Activated naive CD4-positive, alpha-beta T cell (primary cell): ENCODE data around the gene IGFL4.

Source experiments
- DNase-seq, 4 experiments: peaks; one replicate each; lab custom pipeline; 2025; lab: John Stamatoyannopoulos, UW

The IGFL4 gene

GRCh38 chr19:46063201-46063600, 22.4 kb upstream of the IGFL4 start:
- DNase-seq, result no peak

GRCh38 chr19:46060012-46060411, 19.2 kb upstream of the IGFL4 start:
- DNase-seq, result no peak

GRCh38 chr19:46058778-46059177, 18.0 kb upstream of the IGFL4 start:
- no peak for DNase-seq

GRCh38 chr19:46056536-46056935, 15.7 kb upstream of the IGFL4 start:
- DNase-seq, result no peak

- DNase-seq, result no peak
These were observed 12.1 kb upstream of the IGFL4 start for GRCh38 chr19:46052896-46053295.

GRCh38 chr19:46049597-46049996, 8.8 kb upstream of the IGFL4 start:
- DNase-seq, result no peak

- no peak for DNase-seq
These were observed 2.7 kb upstream of the IGFL4 start for GRCh38 chr19:46043519-46043918.

- DNase-seq, result no peak
These were observed 1.6 kb upstream of the IGFL4 start for GRCh38 chr19:46042252-46042883.

- DNase-seq, result no peak
These were observed 677 bp downstream of the IGFL4 start for GRCh38 chr19:46040125-46040524.

GRCh38 chr19:46036744-46037128, 4.1 kb downstream of the IGFL4 start:
- DNase-seq, result no peak

GRCh38 chr19:46035986-46036743, 4.6 kb downstream of the IGFL4 start:
- DNase-seq, result no peak

- DNase-seq, result no peak
These were observed 5.3 kb downstream of the IGFL4 start for GRCh38 chr19:46035546-46035945.

- DNase-seq, result no peak
These were observed 7.4 kb downstream of the IGFL4 start for GRCh38 chr19:46033401-46033800.

GRCh38 chr19:46032597-46033025, 8.2 kb downstream of the IGFL4 start:
- DNase-seq, result no peak

- no peak for DNase-seq
These were observed 8.8 kb downstream of the IGFL4 start for GRCh38 chr19:46031781-46032596.

GRCh38 chr19:46030812-46031550, 9.8 kb downstream of the IGFL4 start:
- no peak for DNase-seq

GRCh38 chr19:46025835-46026234, 15.0 kb downstream of the IGFL4 start:
- DNase-seq, result no peak

GRCh38 chr19:46023311-46023779, 17.5 kb downstream of the IGFL4 start:
- DNase-seq, result no peak

- no peak for DNase-seq
These were observed 18.1 kb downstream of the IGFL4 start, which contains the start of gene PGLYRP1 for GRCh38 chr19:46022431-46023310. Gene PGLYRP1, minus strand, starts transcription at chr19:46023053. Its CDS starts 32 bp downstream, at chr19:46023021.

GRCh38 chr19:46022061-46022430, 18.8 kb downstream of the IGFL4 start:
- DNase-seq, result no peak

- no peak for DNase-seq
These were observed 19.2 kb downstream of the IGFL4 start for GRCh38 chr19:46021531-46022041.
